ENCODE results near the gene USP38. TPM values are rescaled to one million over a fixed set of nuclear protein-coding genes. Genes with fewer than 3 reads are reported as not detected.
A peak's percentile ranks its signal among the peaks of the same experiment; 100 is the strongest.
"Not testable (repeated sequence)": the region's sequence is repeated elsewhere in the genome, so short reads cannot be mapped to it uniquely, and the experiment has no call there.

The USP38 gene, protein sequence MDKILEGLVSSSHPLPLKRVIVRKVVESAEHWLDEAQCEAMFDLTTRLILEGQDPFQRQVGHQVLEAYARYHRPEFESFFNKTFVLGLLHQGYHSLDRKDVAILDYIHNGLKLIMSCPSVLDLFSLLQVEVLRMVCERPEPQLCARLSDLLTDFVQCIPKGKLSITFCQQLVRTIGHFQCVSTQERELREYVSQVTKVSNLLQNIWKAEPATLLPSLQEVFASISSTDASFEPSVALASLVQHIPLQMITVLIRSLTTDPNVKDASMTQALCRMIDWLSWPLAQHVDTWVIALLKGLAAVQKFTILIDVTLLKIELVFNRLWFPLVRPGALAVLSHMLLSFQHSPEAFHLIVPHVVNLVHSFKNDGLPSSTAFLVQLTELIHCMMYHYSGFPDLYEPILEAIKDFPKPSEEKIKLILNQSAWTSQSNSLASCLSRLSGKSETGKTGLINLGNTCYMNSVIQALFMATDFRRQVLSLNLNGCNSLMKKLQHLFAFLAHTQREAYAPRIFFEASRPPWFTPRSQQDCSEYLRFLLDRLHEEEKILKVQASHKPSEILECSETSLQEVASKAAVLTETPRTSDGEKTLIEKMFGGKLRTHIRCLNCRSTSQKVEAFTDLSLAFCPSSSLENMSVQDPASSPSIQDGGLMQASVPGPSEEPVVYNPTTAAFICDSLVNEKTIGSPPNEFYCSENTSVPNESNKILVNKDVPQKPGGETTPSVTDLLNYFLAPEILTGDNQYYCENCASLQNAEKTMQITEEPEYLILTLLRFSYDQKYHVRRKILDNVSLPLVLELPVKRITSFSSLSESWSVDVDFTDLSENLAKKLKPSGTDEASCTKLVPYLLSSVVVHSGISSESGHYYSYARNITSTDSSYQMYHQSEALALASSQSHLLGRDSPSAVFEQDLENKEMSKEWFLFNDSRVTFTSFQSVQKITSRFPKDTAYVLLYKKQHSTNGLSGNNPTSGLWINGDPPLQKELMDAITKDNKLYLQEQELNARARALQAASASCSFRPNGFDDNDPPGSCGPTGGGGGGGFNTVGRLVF
- total RNA-seq = 15.4 and 25.0 TPM in 2 replicates

DNA sequence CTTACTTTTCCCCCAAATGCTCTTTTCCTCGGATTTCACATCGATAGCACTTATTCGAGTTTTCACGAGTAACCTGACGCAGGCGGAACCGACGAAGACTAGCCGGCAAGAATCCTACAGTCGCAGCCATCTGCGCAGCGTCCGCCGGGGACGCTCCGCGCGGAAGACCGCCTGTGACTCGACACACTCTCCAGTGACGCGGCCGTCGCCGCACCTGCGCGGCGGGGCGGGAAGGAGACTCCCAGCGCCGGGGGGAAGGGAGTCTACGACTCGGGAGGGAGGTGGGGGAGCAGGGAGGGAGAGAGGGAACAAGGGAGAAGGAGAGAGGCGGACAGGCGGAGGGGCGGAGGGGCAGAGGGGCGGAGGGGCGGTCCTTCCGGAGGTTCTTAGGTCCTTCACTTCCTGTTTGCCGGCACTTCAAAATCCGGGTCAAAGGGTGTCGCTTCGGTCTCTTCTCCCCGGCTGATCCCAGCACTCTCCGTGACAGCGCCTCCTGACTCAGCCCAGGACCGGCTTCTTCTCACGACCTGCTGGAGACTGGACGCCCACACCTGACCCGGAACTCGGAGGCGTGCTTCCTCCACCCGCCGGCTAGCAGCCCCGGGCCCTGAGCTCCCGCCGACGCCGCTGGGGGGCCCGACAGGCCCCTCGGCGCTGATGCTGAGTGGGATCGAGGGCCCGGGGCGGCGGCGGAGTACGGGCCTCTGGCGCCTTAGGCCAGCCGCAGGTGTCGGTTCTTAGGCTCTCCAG is at the start of gene USP38:
Gene USP38 (plus strand): TSS at position 415 of the 750 bp plus-strand sequence. CDS start 534 bp downstream, outside the sequence.
- DNase-seq (ENCODE audit: low read depth in 2 of 2) = peak; percentile 78 to 95

DNA sequence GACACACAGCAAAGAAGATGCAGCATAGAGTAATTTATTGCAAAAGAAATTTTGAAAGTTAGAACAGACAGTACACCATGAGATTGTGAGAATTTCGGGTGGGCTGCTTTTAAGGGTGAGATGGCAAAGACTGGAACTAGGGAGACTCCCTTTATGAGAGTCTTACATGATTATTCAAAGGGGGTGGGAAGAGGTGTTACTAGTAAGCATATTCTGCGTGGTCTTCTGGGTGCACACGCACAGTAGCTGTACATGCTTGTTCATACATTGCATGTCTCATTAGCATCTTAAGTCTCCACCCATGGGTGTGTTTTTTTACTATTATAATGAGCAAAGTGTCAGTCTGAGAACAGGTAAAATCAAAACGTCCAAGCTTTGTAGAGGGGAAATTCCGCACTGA is 49.4 kb upstream of the USP38 start:
- no peak for DNase-seq (ENCODE audit: low read depth in 2 of 2)

DNA sequence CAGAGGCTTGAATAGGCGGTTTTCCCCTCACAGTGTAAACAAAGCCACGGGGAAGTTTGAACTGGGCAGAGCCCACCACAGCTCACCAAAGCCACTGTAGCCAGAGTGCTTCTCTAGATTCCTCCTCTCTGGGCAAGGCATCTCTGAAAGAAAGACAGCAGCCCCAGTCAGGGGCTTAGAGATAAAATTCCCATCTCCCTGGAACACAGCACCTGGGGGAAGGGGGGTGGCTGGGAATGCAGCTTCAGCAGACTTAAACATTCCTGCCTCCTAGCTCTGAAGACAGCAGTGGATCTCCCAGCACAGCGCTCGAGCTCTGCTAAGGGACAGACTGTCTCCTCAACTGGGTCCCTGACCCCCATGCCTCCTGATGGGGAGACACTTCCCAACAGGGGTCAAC is 44.0 kb upstream of the USP38 start:
- no peak for DNase-seq (ENCODE audit: low read depth in 2 of 2)

DNA sequence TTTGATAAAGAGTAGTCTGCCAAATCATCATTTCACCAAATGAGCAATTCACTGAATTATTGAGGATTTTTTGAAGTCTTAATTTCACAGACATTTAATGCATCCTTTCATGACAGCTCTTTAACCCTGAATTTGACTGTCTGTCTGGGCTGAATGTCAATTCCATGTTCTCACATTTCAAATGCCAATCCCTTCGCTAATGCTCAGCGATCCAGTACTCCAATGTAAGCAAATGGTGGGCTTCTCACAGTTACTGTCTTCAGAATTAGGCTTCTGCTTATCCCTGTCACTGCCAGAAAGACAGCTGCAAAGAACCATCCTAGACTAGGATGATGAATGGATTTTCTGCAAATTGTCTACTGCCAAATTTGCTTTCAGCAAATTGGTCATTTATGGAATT is 36.2 kb upstream of the USP38 start:
- DNase-seq (ENCODE audit: low read depth in 2 of 2) = no peak

DNA sequence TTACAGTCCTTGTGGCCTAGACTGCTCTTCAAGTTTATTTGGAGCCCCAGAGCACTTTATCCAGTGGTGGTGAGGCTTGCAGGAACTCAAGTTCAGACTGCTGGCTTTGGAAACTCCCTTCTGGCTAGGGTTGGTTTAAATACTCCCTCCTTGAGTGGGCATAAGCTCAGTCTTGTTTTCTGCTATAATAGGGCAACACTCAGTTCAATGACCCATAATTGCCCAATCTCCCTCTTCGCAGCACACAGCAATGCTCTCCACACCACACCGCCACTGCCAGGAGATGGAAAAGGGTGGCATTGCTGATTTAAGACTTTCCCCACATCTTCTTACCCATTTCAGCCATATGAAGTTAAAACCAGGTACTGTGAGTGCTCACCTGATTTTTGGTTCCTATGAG is 27.9 kb upstream of the USP38 start:
- no peak for DNase-seq (ENCODE audit: low read depth in 2 of 2)

DNA sequence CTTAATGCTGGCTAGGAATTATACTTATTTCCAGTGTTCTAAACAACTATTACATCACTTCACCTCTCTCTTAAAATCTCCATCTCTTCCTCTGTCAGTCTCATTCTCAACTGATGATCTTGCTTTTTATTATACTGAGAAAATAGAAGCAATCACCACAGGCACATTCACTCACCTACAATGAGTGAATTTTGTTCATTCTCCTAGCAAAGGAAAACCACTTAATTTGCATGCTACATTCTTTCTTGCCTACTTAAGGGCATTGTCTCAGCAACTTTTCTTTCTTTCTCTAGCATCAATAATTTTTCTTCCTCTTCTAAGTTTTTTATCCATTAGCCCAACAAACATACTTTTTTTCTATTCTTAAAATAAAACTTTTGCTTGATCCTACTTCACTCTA is 21.1 kb upstream of the USP38 start:
- no peak for DNase-seq (ENCODE audit: low read depth in 2 of 2)

DNA sequence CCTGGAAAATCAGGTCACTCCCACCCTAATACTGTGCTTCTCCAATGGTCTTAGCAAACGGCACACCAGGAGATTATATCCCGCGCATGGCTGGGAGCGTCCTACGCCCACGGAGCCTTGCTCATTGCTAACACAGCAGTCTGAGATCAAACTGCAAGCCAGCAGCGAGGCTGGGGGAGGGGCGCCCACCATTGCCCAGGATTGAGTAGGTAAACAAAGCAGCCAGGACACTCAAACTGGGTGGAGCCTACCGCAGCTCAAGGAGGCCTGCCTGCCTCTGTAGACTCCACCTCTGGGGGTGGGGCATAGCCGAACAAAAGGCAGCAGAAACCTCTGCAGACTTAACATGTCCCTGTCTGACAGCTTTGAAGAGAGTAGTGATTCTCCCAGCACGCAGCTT is 18.0 kb upstream of the USP38 start:
- not testable (repeated sequence) for DNase-seq (ENCODE audit: low read depth in 2 of 2)

DNA sequence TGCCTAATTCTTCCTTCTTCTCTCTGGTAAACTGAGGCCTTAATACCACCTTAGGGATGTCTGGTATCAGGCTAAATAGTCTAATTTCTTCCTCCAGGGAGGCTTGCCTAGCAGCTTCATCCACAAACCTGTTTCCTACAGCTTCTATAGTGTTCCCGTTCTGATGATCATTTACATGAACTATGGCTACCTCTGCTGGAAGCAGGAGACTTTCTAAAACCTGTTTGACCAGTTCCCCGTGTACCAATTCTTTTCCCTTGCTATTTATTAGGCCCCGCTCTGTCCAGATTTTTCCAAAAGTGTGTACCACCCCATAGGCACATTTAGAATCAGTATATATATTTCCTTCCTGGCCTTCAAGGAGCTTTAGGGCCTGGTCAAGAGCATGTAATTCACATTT is 5.8 kb upstream of the USP38 start:
- DNase-seq (ENCODE audit: low read depth in 2 of 2) = no peak

DNA sequence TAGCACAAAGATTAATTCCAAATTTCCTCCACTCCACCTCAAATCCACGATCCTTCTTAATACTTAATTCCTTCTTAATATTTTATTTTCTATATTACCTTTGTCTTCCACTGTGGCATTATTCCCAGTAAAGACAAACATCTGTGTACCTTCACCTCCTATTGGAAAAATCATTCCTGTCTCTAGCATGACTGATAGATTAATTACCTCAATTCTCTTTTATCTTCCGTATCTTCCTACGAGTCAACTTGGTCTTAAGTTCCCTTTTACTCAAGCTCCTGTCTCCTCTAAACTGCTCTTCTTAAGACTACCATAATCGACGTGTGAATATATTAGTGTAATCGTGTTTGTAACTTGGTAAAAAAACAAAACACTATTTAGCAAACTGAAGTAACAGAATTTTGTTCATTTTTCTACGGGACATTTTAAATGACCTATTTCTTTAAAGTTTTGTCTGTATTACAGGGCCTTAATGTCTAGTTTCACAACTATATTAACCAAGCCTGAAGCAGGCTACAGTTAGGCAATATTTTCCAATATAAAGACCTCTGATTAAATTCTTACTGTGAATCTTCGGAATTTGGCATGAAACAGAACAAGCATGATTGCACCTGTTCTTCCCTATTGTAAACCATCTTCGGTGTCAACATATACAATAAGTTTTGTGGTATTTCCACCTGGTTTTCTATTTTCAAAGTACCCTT is 1.1 kb upstream of the USP38 start:
- DNase-seq (ENCODE audit: low read depth in 2 of 2) = no peak

DNA sequence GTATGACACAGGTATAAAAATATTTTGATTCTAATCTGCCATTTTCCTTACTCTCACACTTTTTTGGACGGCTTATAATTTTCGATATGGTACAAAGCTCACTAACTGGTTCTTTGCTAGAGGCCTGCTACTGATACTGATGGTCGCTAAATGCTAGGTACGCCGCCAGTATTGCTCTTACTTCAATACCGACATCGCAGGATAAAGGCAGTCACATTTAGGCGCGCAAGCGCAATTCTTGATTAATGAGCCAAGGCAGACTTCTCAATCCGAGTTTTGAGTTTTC is 557 bp upstream of the USP38 start:
- DNase-seq (ENCODE audit: low read depth in 2 of 2) = no peak

DNA sequence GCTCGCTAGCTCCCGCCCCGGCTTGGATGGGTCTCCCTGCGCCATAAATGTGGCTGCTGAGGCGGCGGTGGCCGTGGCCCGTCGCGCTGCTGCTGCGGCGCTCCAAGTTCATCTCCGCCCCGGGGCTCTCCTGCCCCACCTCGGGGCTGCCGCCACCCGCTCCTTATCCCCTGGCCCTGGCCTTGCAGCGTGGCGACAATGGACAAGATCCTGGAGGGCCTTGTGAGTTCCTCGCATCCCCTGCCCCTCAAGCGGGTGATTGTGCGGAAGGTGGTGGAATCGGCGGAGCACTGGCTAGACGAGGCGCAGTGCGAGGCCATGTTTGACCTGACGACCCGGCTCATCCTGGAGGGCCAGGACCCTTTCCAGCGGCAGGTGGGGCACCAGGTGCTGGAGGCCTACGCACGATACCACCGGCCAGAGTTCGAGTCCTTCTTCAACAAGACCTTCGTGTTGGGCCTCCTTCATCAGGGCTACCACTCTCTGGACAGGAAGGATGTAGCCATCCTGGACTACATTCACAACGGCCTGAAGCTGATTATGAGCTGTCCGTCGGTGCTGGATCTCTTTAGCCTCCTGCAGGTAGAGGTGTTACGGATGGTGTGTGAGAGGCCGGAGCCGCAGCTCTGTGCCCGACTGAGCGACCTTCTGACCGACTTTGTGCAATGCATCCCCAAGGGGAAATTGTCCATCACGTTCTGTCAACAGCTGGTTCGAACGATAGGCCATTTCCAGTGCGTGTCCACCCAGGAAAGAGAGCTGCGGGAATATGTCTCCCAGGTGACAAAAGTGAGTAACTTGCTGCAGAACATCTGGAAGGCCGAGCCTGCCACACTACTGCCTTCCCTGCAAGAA is 763 bp downstream of the USP38 start:
- DNase-seq (ENCODE audit: low read depth in 2 of 2) = peak in 1 of 2 donors; percentile 34

DNA sequence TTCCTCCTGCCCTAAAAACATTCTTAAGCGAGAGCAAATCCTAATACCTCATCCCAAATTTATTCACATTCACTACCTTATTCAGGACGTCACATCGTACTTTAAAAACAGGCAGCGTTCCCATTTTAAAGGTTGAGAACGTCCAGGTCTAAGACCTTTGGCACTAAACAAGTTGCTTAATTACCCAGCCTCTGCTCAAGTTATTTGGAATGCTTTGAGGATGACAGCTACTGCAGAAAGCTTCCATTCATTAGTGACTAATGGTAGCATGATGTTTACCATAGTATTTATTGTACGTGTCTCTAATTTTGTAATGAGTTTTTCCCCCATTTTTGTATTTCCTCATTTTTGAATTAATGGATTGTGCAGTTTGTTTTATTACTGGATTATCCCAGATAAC is 1.5 kb downstream of the USP38 start:
- peak in 1 of 2 donors; percentile 23 for DNase-seq (ENCODE audit: low read depth in 2 of 2)

DNA sequence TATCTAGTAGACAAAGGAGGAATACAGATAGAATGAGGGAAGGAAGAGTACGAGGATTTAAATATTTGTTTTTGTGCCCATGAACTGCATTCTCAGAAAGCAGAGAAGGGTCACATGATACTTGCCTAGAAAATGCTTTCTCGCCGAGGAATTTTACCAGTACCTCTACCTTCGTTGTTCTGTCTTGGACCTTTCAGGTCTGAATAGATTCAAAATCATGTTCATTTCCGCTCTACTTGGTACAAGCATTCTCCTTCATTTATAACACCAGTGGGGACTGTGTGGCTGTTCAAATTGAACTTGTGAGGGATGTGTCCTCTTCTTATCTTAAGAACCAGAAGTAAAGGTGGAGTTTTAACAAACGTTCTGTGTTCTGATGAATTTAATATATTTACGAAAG is 1.9 kb downstream of the USP38 start:
- peak in 1 of 2 donors; percentile 18 for DNase-seq (ENCODE audit: low read depth in 2 of 2)

DNA sequence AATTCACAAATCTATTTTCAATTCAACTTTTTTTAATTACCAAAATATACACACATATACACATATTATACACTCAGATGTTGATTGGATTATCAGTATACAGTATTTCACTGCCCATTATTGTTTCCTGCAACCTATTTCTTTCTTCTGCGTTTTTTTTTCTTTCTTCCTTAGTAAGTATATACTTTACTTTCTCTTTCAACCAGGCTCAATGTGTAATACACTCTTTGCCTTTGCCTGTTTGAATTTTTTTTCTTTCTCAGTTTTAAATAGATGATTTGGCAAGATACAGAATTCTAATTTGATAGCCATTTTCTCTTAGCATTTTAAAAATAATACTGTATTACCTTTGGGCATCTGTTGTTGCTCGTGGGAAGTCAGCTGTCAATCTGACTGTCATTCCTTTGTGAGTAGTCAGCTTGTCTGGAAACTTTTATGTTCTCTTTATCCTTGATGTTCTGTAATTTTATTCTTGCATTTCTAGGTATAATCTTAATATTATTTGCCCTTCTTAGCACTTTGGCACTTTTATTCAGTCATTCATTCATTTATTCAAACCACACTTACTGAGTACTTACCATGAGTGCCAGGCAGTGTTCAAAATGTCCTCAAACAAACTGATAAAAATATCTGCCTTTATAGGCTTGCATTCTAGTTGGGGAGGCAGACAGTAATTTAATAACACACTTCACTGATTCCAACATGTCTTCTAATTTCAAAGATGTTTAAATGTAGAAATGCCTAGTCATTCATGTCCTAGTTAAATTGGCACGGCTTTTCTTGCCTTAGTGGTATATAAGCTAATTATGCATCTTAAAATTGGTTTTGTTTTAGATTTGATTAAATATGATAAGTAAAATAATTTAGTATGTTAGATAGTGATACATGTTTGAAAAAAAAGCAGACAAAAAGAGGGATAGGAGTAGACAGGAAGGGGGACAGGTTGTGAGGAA is 3.7 kb downstream of the USP38 start:
- peak in 1 of 2 donors; percentile 35 for DNase-seq (ENCODE audit: low read depth in 2 of 2)

DNA sequence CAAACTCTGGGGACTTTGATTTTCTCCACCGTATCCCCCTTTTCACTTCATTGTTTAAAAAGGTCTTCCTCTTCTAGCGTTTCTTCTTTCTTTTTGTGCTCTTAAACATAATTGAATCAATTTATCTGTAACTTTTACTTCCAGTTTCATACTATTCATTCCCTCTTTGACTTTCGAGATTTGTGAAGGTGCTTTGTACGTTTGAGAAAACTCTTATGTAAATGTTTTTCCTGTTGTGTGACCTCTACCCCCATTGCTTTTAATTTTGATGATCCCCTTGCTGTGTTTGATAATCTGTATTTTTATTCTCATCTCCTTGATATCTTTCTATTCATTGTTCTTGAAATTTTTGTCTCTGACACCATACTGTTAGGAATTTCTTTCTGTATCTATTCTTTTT is 4.8 kb downstream of the USP38 start:
- no peak for DNase-seq (ENCODE audit: low read depth in 2 of 2)

DNA sequence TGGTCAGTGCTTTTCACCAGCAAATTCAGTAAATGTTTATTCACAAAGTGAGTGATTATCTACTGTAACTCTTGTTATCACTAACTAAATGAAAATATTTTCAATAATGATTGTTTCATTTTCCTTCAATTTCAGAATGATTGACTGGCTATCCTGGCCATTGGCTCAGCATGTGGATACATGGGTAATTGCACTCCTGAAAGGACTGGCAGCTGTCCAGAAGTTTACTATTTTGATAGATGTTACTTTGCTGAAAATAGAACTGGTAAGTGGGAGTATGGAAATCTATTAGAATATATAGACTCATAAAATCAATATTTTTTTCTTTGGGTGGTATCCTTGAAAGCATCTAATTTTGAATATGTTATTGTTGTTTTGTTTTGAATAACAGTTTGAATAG is 10.9 kb downstream of the USP38 start:
- DNase-seq (ENCODE audit: low read depth in 2 of 2) = no peak

DNA sequence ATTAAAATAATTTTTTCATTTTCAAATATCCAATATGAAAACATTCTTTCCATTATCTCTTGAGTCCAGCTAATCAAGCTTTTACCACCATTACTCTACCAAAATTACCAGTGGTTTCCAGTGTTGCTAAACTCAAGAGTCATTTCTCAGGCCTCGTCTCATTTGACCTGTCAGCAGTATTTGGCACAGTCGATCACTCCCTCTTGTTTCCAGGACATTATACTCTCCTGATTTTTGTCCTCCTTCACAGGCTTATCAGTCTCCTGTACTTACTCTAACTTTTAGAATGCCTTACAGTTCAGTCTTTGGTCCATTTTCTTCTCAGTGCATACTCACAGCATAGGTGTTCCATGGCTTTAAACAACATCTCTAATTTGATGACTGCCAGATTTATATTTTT is 11.6 kb downstream of the USP38 start:
- no peak for DNase-seq (ENCODE audit: low read depth in 2 of 2)

DNA sequence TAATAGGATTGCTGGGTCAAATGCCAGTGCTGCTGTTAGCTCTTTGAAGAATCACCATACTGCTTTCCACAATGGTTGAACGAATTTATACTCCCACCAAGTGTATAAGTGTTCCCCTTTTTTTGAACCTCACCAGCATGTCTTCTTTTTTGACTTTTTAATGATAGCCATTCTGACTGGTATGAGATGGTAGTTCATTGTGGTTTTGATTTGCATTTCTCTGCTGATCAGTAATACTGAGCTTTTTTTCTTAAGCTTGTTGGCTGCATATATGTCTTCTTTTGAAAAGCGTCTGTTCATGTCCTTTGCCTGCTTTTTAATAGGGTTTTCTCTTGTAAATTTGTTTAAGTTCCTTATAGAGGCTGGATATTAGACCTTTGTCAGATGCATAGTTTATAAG is 14.8 kb downstream of the USP38 start:
- no peak for DNase-seq (ENCODE audit: low read depth in 2 of 2)

DNA sequence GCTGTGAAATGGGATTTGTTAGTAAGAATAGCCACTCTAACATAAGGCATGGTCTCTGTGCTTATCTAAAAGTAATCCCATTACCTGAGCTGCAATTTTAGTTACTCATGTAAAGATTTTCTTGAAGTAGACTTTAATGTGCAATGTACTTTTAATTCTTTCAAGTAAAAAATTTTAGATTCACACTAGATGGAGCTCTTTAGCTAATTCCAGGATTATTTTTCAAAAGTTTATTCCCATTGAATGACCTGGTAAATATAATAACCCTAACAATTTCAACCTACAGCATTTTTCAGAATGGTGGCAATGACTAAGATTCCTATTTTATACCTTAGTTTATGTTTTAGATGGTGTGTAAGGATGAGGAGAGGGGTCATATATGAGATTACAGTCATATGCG is 18.1 kb downstream of the USP38 start:
- peak in 1 of 2 donors; percentile 24 for DNase-seq (ENCODE audit: low read depth in 2 of 2)

All from dermis microvascular lymphatic vessel endothelial cell (primary cell).